HG02981 (cell line): ENCODE results near the gene KIAA0753.
"Not testable (repeated sequence)": the region's sequence is repeated elsewhere in the genome, so short reads cannot be mapped to it uniquely, and the experiment has no call there.

Experiments used
- ATAC-seq: cut with Tn5 transposase; IDR thresholded peaks from one replicate; pipeline ENCODE4 v1.9.1; 2021; ENCODE audit warnings: mild to moderate bottlenecking, moderate library complexity; ENCODE audit not compliant: unreplicated experiment

The KIAA0753 gene

DNA sequence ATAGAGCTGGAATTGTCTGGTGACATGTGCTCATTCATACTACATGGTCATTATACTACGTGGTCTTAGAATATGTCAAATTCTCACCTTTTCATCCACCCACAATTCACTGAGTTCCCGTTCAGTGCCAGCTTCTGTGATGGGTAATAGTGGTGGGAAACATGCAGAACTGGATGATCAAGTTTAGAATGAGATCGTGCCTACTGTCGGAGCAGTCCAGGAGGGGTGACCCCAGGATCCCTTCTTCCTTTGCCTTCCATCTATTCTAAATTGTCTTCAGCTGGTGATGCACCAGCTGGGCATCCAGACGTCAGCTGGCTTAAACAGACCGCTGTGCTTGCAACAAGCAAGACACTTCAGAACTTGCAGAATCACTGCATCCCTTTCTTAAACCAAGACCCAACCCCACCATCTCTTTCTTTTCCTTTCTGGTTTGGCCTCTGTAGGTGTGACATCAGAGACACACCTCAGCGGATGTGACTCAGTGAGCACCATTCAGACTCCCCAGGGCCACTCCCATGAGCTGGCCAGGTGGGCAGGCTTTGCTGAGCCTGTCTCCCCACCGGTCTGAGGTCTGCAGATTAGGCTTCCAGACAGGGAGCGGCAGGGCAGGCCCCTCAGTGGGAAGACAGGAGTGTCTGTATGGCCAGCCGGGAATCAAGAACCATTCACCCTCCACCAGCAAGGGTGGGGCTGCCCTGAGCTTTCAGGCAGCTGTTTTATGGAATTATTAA, 29.1 kb upstream of the KIAA0753 start:
- no peak for ATAC-seq

DNA sequence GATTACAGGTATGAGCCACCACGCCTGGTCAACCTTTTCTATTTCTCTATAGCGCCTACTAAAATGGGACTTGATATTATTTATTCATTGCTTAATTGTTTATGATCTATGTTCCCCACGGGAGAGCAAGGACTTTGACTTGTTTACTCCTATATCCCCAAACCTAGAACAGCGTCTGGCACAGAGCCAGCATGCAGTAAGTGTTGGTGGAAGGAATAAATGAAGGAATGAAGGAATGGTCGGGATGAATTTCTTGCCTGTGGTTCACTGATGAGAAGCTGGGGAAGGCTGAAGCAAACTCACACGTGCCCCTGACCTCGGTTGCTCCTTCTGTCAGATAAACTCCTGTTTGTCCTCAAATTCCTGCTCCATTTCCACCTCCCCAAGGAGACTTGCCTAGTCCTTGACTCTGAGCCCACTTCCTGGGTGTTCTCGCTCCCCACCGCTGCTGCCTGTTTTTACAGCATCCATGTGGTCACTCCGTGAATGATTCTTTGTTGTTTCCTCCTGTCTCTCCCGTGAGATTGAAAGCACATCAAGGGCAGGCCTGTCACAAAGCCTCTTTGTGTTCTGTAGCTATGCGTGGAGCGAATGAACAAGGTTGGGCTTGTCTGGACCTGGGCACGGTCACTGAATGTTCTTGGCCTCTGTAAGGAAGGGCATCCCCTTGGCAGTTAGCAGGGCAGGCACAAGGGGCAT, 28.4 kb upstream of the KIAA0753 start:
- ATAC-seq, result no peak

DNA sequence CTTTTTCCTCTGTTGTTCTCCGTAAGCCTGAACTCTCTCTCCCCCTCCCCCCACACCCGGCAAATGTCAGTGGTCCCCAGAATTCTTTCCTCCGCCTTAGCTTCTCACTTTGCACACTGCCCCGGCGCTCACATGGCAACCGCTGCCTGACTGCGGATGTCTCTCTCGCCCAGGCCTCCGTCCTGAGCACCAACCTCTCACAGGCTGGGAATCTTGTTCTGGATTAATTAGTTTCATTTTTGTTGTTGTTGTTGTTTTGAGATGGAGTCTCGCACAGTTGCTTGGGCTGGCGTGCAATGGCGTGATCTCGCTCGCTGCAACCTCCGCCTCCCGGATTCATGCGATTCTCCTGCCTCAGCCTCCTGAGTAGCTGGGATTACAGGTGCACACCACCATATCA, 27.7 kb upstream of the KIAA0753 start:
- no peak for ATAC-seq

DNA sequence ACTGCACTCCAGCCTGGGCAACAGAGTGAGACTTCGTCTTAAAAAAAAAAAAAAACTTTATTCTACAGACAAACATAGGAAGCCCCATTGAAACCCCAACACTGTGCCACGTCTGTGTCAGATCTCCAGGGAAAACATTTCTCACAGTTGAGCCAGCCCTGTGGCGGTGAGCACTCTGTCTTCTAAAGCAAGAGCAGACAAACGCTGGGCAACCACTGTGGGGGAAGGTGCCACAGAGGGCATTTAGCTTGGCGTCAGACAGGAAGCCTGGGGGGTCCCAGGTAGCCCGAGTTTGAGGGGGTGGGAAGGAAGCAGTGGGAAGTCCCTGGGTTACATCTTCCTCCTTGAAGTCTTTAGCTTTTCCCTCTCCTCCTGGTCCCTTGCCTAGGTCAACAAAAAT, 27.0 kb upstream of the KIAA0753 start:
- ATAC-seq, result no peak

DNA sequence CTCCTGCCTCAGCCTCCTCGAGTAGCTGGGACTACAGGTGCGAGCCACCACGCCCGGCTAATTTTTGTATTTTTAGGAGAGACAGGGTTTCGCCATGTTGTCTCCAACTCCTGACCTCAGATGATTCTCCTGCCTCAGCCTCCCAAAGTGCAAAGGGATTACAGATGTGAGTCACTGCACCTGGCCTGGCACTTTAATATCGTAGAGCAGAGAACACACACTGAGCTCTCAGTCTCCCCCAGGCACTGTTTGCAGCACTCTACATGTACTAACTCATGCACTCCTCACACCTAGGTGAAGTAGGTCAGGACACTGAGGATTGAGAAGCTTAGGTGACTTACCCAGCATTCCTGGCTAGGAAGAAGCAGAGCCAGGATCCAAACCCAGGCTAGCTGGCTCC, 26.0 kb upstream of the KIAA0753 start:
- no peak for ATAC-seq

DNA sequence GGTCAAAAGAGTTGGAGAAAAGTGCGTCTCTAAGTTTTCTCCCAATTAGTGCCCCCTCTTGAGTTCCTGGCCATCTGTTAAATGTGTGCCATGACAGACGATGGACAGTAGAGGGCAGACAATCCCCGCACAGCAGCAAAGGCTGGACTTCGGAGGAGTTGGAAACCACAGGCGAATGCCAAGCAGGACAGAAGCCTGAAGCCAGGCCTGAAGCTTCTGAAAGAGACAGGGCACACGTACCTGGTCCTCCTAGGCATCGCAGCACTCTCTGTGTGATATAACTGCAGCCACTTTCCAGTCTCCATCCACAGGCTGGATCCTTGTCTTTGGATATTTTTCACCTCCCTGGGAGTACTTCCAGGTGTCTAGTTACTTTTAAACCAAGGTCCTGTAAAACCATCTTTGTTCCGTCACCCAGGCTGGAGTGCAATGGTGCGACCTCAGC, 25.6 kb upstream of the KIAA0753 start:
- no peak for ATAC-seq

DNA sequence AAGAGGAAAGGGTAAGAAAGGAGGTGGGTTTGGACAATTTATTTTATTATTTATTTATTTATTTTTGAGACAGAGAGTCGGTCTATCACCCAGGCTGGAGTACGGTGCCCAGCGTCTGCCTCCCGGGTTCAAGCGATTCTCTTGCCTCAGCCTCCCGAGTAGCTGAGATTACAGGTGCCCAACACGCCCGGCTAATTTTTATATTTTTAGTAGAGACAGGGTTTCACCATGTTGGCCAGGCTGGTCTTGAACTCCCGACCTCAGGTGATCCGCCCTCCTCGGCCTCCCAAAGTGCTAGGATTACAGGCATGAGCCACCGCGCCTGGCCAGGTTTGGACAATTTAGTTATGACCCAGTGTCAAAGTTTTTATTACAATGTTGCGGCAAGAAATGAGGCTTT, 22.7 kb upstream of the KIAA0753 start:
- not testable (repeated sequence) for ATAC-seq

DNA sequence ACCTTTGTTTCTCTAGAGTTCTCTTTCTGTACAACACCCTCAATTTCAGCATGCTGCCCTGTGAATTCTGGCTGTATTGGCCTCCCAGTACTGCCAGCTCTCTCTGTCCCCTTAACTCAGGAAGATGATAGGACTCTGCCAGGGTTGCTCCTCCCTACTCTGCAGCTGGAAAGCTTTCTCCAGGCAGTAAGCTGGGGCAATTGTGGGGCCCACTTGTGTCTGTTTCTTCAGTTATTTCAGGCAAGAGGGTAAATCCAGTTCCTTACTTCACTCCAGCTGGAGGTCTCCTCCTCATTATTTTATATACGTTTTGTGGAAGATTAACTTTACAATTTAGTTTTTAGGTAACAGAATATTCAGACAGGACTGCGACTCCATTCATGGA, 20.9 kb upstream of the KIAA0753 start:
- no peak for ATAC-seq

DNA sequence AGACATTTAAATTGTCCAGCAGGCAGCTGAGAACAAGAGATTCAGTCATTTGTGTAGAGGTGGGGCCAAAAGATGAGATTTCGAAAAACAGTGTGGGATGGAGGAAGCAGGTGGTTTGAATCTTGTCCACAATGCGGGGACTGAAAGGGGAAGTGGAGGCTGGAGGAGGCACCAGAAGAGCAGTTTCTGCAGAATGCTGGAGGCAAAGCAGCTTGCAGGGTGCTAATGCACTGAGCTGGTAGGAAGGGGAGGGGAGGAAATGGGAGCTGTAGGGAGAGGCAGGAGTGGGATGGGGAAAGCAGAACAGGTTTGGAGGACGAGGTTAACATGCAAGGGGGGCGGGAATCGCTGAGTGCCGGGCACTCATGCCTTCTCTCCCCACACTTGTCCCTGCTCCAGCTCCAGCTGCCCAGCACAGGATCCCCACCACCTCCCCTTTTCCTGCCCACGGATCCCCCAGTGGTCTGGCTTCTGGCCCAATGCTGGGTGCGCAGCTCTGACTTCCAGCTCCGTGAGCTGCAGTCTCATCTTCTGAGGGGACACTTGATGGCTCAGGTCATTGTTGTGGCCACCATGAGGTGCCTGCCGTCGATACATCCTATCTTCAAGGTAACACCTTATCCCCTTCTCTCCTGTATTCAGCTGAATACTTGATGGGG, 20.4 kb upstream of the KIAA0753 start:
- ATAC-seq, result no peak

DNA sequence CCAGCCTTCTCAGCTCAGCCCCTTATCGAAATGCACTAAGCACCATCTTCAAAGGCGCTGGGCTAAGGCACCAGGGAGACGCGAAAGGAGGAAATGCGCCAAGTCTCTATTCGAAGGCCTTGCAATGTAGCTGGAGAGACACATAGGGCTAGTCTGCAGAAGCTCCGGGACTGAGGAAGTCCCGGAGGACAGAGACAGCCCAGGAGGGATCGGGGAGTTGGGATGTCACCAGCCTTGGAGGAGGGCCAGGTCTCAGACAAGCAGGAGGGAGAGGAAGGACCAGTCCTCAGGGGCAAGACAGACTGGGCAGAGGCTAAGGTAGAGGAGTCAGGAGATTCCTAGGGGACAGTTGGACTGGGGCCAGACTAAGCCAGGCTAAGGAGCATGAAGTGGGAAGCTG, 19.6 kb upstream of the KIAA0753 start:
- no peak for ATAC-seq

DNA sequence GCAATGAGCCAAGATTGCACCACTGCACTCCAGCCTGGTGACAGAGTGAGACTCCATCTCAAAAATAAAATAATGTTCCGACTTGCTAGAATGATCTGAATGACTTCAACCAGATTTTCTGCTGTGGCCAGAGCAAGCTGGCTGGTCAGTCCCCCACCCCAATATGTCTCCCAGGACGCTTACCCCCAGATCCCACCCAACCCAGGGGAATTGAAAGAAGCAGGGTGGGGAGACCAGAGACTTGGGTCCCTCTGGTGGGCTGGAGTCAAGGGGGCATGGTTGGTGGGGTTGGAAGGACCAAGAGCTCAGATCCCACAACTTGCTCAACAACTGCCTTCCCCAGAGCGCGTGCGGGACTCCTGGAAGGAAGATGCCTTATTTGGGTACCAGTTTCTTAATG, 17.9 kb upstream of the KIAA0753 start:
- ATAC-seq, result not testable (repeated sequence)

DNA sequence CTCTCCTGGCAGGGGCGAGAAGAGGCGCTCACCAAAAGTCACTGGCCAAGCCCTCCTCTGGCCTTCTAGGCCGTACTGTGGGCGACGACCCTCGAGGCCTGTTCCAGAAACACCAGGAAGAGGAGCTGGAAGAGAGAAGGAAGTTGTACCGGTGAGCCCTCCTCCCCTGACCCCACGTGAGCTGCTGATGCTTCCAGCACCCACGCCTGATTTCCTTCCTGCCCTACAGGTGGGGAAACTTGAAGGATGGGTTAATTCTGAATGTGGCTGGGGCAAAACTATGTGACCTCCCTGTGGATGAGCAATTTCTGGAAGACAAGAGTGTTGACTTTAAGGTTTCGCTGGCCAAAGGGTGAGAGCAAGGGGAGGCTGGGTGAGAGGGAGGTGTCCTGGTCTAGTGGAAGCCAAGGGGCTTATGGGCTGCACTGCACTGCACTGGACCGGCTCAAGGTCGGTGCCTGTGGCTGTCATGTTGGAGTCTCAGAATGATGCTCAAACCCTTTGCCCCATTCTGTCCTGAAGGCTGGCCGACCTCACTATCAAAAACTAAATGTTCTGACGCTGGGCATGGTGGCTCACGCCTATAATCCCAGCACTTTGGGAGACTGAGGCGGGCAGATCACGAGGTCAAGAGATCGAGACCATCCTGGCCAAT, 17.2 kb upstream of the KIAA0753 start:
- no peak for ATAC-seq

DNA sequence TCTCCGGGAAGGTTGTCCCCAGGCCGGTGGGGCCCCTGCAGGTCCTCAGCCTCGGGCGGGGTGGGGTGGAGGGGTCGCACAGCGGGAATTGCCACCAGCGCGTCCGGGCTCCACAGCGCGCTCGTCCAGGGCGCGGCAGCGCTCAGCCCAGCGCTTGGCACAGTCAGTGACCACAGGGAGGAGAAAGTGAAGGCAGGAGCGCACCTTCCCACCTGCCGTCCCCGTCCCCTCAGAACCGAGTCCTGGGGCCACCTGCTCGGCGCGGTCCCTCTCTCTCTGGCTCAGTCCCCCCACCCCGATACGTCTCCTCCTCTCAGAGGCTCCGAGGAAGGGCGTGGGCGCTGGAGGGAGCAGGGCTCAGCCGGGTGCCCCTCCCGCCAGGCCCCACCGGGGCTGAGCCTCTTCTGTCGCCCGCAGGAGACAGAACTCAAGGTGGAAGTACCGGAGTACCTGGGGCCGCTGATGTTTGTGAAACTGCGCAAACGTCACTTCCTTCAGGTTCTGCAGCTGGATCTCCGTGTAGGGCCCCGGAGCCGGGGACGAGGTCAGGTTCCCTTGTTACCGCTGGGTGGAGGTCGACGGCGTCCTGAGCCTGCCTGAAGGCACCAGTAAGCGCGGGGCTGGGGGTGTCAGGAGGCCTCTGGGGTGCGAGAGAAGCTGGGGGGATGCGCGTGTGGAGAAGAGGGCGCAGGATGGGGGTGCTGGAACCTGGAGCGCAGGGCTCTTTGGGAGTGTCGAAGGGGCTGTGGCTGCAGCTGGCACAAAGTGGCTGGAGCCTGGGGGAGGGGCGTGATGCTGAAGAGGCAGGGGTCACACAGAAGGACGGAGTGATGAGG, 16.5 kb upstream of the KIAA0753 start:
- ATAC-seq, result not testable (repeated sequence)

DNA sequence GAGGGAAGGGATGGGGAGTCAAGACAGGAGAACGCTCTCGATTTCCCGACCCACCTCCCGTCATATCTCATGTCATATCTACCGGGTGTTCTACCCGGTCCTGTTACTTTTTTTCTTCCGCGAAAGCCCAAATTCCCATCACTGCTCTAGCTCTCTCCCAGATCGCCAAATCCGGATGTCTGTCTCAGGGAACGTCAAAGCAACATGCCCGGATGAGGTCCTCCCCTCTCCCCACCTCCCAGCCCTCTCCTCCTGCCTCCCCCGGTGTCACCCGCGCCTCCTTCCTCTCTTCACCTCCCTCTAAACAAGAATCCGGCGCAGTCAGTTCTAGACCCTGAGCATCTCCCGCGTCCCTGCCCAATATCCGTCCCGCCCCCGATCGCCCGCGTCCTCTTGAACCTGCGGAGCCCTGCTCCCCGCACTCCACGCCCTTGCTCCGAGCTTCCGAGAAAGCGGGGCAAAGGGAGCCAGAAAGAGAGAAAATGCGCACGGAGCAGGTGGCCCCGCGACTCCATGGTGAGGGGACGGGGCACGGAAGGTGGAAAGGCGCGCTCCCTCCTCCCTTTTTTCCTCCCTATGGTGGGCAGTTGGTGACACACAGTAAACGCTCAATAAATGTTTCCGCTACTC, 15.3 kb upstream of the KIAA0753 start:
- not testable (repeated sequence) for ATAC-seq

DNA sequence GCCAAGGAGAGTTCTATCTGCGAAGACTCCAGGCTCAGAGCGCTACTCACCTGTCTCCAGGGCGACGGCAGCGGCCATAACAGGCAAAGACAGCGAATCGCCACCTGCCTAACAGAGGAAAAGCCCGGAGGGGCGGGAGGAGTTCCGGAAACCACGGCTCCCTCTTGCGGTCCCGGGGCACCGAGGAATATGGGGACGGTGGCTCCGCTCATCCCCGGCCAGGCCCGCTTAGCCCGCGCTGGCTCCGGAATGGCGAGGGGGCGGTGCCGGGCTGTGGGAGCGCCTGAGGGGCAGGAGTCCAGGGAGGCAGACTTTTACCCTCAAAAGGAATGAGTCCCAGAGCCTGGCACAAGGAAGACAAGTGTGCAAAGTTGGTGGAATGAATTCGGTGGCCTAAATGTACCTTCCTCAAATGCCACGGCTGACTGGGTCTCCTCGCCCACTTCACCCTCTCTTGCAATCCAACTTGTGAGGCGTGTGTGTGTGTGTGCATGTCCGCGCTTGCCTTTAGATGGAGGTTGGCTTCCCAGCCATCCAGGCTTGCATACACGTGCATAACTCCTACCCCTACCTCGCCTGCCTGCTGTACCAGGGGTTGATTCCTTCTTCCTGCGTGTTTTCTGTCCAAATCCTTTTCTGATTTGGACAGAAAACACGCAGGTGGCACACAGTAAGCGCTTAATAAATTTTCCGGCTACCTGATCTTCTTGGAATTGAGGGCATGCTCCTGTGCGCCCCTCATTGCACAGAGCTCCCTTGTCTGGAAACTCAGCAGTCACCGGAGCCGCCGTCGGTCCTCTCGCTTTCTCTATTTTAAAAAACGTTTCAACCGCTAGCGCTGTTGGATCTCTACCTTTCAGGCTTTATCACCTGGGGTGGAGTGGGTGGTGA, 14.6 kb upstream of the KIAA0753 start:
- ATAC-seq, result no peak

DNA sequence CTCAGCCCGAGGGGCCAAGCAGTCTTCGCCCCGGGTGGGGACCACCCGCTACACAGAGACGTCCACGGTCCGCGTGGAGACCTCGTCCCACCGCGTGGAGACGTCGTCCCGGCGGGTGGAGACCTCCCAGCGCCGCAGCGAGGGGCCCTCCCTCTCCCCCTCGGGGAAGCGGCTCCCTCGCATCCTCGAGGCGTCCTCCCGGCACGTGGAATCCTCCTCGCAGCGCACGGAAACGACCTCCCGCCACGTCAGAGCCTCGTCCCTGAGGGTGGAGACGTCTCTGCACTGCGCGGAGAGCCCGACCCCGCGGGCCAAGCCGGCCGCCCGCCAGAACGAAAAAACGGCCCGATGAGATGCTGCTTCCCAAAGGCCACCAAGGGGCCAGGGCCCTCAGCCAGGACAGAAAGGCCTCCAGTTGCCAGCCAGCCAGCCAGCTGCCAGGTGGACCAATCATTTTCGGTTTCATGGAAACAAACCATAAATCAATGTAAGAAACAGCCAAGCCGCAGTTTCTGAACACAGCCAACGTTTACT, 11.5 kb upstream of the KIAA0753 start:
- peak; percentile 4 for ATAC-seq

DNA sequence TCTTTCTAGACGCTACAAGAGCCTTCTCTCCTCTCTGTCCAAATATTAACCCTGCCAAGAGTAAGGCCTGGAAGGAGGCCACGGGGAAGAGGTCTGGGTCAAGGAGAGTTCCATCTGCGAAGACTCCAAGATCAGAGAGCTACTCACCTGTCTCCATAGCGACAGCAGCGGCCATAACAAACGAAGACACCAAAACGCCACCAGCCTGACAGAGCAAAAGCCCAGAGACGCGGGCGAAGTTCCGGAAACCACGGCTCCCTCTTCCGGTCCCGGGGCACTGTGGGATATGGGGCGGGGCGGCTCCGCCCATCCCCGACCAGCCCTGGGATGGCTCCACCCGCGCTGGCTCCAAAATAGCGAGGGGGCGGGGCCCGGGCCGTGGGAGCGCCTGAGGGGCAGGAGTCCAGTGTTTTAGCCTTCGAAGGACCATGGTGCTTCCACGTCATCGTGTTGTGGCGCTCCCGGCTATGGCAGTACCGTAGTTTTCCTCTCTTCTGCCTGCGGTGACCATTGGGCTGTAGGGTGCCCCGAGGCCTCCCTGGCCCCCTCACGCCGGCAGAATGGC, 10.9 kb upstream of the KIAA0753 start, which contains the start of the genes C17orf100 and MED31:
Gene C17orf100, plus strand, starts transcription at position 409 of the 565 bp plus-strand sequence. Its CDS starts 152 bp downstream, at position 561.
Gene MED31, minus strand, starts transcription at position 252 of the 565 bp plus-strand sequence. Its CDS starts 77 bp downstream, at position 175.
- peak; percentile 82 for ATAC-seq

DNA sequence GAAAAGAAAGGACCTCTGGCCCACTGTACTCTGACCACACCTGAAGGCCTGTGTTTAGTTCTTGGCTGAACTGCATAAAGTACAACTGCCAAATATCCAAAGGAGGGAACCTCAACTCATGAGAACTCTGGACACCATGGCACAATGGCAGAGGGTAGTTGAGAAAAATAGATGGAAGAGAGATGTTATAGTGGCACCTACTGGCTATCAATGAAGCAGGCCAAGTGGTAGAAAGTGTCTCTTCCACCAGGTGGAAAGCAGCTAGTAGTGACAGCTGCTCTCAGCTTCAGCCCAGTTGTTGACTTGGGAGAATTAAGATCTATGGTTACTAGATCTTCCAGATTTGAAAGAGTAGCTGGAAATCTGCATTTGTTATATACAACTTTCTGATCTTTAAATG, 7.7 kb upstream of the KIAA0753 start:
- ATAC-seq, result no peak
